ENCODE results near the gene TNFRSF8.

TNFRSF8 gene

DNA sequence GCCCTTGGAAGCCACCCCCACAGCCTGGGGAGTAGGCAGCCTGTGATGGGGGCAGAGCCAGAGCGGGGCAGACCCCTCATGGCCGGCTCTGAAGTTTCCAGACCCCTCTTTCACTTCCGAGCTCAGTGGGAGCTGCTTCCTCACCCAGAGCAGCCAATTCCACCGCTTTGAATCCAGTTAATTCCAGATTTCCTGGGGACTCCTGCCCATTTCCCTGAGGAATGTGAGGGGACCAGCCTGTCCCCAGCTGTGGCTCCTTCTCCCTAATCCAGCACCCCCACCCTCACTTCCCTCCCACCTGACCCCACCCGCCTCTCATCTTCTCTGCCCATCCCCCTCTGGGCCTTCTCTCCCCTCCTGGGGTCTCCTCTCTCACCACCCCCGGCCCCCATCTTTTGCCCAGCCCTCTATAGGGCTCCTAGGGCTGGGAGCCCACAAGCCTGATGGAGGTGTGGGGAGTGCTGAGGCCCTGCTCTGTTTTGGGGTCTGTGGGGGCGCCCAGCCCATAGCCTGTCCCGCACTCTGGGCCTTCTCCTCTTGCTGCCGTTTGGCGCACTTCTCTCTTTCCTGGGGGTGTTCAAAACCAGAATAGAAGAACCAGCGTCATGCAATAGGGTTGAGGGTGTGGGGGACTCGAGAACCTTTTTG, 77.5 kb downstream of the TNFRSF8 start:
- no peak for DNase-seq

DNA sequence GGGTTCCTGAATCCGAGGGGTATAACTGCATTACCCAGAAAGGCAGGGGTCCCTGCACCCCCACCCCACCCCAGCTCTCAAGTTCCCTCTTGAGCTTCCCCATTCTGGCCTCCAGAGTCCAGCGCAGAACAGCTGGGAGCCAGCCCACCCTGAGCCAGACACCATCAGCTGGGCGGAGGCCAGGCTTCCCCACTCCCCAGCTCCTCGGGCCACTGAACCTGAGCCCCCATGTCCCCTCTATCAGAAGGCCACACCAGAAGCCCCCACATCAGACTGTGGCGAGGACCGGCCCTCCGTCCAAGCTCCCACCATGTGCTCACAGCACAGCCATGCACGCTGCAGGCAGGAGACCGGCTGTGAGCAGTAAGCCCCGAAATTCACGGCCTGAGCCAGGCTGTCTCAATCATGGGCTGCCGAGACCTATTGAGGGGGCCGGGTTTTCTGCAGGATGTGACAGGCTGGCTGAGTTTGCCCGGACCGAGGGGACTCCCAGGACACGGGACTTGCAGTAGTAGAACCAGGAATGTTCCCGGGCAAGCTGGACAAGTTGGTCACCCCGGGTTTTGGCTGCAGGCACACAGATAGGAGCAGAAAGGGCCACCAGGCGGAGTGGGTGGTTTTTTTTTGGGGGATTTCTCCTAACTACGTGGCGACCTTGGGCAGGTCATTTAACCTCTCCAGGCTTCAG, 78.2 kb downstream of the TNFRSF8 start:
- DNase-seq, result no peak

DNA sequence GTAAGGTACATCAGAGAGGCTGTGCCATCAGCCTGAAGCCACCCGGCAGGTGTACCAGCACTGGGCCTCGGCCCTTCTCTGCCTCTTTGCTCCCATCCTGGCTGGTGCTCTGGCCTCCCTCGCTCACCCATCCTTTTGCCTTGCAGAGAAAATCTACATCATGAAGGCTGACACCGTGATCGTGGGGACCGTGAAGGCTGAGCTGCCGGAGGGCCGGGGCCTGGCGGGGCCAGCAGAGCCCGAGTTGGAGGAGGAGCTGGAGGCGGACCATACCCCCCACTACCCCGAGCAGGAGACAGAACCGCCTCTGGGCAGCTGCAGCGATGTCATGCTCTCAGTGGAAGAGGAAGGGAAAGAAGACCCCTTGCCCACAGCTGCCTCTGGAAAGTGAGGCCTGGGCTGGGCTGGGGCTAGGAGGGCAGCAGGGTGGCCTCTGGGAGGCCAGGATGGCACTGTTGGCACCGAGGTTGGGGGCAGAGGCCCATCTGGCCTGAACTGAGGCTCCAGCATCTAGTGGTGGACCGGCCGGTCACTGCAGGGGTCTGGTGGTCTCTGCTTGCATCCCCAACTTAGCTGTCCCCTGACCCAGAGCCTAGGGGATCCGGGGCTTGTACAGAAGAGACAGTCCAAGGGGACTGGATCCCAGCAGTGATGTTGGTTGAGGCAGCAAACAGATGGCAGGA, 79.2 kb downstream of the TNFRSF8 start:
- DNase-seq, result no peak

DNA sequence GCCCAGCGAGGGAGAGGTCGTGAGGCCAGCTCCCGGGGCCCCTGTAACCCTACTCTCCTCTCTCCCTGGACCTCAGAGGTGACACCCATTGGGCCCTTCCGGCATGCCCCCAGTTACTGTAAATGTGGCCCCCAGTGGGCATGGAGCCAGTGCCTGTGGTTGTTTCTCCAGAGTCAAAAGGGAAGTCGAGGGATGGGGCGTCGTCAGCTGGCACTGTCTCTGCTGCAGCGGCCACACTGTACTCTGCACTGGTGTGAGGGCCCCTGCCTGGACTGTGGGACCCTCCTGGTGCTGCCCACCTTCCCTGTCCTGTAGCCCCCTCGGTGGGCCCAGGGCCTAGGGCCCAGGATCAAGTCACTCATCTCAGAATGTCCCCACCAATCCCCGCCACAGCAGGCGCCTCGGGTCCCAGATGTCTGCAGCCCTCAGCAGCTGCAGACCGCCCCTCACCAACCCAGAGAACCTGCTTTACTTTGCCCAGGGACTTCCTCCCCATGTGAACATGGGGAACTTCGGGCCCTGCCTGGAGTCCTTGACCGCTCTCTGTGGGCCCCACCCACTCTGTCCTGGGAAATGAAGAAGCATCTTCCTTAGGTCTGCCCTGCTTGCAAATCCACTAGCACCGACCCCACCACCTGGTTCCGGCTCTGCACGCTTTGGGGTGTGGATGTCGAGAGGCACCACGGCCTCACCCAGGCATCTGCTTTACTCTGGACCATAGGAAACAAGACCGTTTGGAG, 80.0 kb downstream of the TNFRSF8 start:
- peak in 16 of 51 donors; percentile 15 to 43 (median 23) for DNase-seq

DNA sequence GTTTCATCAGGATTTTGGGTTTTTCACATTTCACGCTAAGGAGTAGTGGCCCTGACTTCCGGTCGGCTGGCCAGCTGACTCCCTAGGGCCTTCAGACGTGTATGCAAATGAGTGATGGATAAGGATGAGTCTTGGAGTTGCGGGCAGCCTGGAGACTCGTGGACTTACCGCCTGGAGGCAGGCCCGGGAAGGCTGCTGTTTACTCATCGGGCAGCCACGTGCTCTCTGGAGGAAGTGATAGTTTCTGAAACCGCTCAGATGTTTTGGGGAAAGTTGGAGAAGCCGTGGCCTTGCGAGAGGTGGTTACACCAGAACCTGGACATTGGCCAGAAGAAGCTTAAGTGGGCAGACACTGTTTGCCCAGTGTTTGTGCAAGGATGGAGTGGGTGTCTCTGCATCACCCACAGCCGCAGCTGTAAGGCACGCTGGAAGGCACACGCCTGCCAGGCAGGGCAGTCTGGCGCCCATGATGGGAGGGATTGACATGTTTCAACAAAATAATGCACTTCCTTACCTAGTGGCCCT, 80.6 kb downstream of the TNFRSF8 start:
- DNase-seq, result peak in 23 of 51 donors; percentile 11 to 63 (median 35)

DNA sequence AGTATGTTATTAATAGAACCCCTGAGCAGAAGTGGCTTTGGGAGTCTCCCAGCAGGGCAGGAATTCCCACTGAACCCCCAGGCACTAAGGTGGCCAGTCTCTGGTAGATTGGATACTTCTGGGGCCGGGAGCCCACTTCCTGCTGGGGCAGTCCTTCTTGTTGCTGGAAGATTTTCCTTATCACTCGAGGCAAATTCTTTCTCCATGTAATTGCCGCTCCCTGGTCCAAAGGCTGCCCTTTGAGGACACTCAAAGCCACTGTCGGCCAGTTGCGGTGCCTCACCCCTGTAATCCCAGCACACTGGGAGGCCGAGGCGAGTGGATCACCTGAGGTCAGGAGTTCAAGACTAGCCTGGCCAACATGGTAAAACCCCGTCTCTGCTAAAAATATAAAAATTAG, 81.1 kb downstream of the TNFRSF8 start:
- no peak for DNase-seq

DNA sequence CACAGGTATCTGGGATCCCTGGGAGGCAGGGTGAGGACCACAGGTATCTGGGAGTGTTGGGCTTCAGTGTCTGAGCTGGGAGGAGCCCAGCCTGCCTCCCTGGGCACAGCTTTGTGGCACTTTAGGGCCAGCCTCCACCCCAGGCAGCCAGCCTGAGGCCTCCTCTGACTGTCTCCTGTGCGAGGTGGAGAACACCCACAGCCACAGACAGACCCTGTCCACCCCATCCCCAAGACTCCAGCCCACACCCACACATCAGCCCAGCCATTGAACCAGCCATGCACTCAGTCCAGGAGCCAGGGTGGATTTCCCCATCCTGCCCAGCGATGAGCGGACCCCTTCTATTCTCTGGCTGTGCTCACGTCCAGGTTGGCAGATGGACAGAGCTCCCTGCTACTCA, 81.9 kb downstream of the TNFRSF8 start:
- DNase-seq, result no peak

DNA sequence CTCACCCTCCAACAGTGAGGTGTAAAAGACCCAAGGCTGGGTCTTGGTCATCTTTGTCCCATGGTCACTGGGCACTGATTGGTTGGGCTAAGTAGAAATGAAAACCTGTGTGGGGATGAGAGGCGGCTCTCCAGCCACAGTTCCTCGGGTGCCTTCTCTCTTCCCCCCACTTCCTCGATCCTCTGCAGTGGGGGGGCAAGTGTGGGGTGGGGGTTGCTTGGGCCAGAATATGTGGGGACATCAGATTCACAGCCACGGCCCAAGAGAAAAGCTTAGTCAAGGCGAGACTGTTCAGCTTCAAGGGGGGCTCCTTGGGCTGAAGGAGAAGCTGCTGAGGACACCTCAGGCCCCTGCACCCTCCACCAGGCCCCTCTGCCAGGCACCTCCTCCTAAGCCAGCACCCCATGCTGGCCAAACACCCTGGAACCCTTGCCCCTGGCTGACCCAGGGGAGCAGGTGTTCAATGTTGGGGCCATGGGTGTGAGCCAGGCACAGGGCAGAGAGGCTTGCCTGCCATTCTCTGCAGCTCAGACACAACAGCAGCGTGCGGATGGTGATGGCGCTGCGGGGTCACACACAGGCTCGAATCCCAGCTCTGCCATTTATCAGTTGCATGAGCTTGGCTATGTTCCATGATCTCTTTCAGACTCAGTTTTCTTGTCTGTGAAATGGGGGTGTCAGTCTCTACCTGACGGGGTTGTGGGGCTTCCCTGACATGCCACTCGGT, 82.7 kb downstream of the TNFRSF8 start:
- no peak for DNase-seq

DNA sequence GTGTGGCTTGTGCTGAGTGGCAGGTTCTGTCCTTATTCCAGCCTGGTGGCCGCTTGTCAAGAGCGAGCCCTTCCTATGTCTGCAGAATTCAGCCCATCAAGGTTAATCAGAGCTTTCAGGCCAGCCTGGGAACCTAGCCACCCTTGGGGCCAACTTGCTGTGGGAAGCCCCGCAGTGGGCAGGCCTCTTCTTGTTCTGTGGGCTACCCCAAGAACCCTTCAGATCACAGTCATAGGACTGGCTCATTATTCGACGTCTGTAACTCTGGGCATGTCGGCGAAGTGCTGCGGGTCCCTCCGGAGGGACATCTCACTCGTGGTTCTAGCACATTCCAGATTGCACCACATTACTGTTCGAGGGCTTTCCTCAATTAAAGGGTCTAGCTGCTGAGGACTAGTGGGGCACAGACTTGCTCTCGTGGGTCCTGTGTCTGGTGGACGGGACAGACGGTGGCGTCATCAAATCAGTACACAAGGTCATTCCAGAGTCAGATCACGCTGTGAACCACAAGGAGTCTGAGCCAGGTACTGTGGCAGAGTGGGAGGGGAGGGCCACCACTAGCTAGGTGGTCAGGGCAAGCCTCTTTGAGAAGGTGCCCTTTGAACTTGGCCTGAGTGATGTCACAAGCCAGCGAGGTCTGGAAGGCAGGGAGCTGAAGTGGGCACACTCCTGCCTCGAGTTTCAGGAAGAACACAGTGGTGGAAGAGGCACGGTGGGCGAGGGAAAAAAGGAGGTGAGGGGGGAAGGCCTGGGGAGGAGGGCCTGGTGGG, 83.4 kb downstream of the TNFRSF8 start:
- no peak for DNase-seq

DNA sequence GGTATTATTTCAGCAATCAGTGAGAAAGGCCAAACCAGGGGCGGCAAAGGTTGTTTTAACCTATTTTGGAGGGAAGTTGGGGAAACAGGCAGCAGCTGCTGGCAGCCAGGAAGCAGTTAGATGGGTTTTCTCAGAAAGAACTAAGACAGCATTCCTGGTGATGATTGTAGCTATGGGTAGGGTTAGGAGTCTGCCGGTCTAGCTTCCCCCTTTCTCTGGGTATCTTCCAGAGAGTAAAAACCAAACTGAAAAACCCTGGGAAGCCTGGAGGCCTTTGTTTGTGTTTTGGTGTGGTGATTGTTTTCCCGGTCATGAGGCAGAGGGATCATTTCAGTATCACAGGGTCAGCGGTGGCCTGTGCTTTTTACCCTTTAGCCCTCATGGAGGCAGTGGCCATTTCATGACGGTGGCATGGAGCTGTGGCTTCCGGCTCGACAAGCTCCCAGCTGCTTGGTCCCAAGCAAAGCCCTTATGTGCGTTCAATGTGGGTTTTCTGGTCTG, 84.1 kb downstream of the TNFRSF8 start:
- DNase-seq, result no peak

DNA sequence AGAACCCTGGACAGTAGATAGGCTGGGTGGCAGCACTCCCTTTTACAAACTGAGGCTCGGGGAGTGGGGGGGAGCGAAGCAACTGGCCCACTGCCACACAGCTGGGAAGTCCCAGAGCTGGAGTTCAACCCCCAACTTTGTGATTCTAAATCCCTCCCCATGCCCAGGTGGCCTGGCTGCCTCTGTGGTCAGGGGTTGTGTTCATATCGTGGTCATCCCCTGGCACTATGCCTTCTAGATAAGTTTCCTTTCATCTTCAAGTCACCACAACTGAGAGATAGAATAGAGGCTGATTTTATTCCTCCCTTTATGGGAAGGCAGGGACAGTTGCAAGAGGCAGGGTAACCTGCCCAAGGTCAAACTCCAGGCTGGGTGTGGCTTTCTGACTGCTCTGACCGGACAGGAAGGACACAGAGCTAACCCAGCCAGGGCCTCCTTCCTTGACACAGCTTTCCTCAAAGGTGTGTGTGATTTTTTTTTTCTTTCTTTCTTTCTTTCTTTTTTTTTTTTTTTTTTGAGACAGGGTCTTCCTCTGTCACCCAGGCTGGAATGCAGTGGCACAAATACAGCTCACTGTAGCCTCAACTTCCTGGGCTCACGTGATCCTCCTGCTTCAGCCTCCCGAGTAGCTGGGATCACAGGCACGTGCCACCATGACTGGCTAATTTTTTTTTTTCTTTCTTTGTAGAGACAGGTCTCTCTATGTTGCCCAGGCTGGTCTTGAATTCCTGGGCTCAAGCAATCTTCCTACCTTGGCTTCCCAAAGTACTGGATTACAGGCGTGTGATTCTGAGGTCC, 85.3 kb downstream of the TNFRSF8 start:
- DNase-seq, result no peak

DNA sequence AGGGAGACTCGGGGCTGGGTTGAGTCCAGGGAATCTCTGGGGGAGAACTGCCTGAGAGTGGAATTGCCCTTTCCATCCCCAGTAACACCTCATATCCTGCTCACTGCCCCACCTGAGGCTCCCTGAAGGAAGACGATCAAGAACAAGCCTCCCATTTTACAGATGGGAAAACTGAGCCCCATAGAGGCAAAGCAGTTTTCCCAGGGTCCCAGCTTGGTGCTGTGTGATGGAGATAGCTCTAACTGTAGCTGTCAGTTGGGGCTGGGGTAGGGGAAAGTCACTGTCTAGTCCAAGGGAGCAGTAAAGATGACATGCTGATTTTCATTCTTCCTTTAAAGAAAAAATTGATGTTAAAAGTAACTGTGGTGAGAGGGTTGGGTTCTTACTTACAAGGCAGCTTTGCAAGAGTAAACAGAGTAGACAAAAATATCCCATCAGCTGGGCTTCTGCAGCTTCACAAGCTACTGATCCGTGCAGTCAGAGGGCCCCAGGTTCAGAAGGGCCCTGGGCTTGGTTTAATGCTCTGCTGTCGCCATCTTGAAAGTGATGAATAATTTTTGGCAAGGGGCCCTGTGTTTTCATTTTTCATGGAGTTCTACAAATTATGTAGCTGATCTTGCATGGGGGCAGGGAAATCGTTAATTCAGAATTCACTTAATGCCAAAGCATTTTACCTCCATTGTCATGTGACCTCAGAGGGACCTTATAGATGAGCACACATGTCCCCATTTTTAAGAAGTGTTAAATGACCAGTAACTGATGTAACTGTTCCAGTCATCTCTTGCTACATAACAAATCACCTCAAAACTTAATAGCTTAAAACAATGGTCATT, 86.1 kb downstream of the TNFRSF8 start:
- DNase-seq, result no peak

DNA sequence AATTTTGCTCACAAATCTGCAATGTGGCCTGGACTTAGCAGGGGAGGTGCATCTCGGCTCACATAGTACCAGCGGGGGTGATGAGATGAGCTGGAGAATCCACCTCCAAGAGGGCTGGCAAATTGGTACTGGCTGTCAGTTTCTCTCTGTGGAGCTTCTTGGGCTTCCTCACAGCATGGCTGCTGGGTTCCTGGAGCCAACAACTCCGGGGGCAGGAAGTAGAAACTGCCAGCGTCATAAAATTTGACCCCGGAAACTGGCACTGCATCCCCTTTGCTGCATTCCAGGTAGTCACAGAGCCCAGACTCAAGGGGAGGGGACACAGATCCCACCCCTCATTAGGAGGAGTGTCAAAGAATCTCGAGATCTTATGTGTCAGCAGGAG, 86.7 kb downstream of the TNFRSF8 start:
- DNase-seq, result no peak

DNA sequence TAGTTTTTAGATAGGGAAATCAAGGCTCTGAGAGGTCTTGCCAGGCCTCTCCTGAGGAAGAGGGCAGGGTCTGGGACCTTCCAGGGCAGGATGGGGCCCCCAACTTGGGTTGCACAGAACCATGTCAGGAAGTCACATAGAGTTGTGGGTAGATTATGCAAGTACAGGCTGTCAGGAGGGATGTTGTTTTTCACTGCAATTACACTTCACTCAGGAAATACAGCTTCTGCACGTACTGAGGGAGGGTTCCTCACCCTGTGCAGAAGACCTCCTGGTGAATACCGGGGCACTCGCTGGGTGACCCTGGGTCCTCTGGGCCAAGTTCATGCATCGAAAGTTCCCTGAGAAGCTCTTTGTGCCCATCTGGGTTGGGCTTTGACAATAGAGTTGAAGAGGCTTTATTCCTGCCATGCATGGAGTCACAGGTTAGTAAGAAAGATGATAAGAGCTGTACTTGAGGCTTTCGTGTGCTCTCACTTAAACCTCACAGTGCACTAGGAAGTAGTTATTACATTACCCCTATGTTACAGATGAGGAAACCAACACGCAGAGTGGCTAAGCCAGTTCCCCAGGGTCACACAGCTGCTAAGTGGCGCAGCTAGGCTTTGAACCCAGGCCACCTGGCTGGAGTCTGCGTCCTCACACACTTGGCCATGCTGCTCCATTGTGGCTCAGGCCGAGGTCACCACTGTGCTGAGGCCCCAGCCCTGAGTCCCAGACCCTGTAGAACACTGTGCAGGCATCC, 87.5 kb downstream of the TNFRSF8 start:
- DNase-seq, result peak in 1 of 51 donors; percentile 14

DNA sequence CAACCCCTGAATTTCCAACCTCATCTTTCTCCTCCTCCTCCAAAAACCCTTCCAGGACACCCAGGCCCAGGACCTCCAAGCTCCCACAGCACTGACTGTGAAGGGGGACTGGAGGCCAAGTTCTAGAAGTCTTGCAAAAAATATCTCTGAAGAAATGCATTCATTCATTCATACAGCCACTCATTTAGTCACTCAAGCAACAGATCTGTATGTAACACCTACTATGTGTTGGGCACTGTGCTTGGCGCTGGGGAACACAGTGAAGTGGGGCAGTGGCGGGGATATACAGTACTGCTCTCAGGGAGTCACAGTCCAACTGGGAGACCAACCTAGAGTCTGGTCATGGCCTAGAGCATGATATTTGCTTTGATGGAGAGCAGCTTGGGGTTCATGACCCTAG, 88.4 kb downstream of the TNFRSF8 start:
- DNase-seq, result no peak

DNA sequence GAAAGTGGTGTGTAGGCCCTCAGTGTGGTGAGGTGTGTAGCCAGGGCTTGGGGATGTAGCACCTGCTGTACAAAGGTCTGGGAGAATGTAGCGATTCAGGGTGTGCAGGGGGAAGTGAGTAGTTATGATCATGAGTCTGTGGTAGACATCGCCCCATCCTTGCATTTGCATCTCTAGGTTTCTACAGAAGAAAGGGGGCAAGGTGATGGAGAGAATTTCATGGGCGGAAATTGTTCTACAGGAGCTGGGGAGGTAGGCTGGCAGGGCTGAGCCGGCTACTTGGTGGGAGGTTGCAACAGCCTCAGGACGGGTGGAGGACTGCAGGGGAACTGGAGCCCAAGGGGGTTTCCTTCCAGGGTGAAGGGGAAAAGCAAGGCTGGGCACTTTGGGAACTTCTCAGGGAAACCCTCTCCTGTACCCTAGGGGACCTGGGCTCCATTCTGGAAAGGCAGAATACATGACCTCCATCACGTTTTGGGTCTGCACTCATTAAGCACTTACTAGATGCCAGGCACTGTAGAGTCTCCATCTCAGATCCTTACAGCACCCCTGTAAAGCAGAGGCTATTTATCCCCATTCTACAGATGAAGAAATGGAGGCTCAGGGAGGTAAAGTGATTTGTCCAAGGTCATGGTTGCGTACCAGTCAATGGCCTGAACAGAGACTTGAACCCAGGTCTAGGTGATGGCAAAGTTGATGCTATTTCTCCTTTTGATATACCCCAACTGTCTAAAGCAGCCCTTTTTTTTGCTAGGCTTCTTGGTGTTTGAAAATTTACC, 89.2 kb downstream of the TNFRSF8 start:
- DNase-seq, result no peak
